Panc1 (cell line): Measurements from ENCODE around the gene SPINT1. TPM values are rescaled to one million over a fixed set of nuclear protein-coding genes. Genes with fewer than 3 reads are reported as not detected.

Experiments
- ATAC-seq: fragments of 200-7000 bp; cut with Tn5 transposase; 2 replicates; pipeline ENCODE4 v1.9.1; 2020; ENCODE audit warnings: mild to moderate bottlenecking, moderate library complexity
- BruUV-seq: library from RNA; stranded (reverse); fragments of 400-500 nt; replicated peaks from 2 replicates; lab custom pipeline; 2021; lab: Mats Ljungman, UMichigan
- CTCF ChIA-PET: fragments of 300-600 bp; sonication (Branson Sonifier 250); formaldehyde crosslinking; loops from one replicate; lab custom pipeline; 2022; ENCODE audit warnings: antibody characterized with exemption; lab: Charles Lee
- POLR2A ChIA-PET: fragments of 300-600 bp; sonication (Branson Sonifier 250); formaldehyde crosslinking; loops from one replicate; lab custom pipeline; 2022; ENCODE audit warnings: antibody characterized with exemption; lab: Charles Lee
- DNase-seq: peaks from one replicate; pipeline ENCODE4 v3.0.0-alpha.2; 2010; ENCODE audit warnings: low read depth, low spot score
- H3K27ac ChIP-seq: 2 replicates; pipeline ENCODE4 v1.5.1; 2011; ENCODE audit warnings: mild to moderate bottlenecking, low read length, inconsistent platforms
- H3K27me3 ChIP-seq: fragments of 200-500 bp; sonication (Bioruptor generic); 2 replicates; pipeline ENCODE4 v1.6.0; 2014; ENCODE audit warnings: low read length, inconsistent platforms; ENCODE audit not compliant: control insufficient read depth, insufficient read depth
- H3K36me3 ChIP-seq: fragments of 200-500 bp; sonication (Bioruptor generic); 2 replicates; pipeline ENCODE4 v1.5.1; 2014; ENCODE audit warnings: inconsistent platforms, mild to moderate bottlenecking, low read length, moderate library complexity; ENCODE audit not compliant: control insufficient read depth, insufficient read depth
- H3K4me1 ChIP-seq: 2 replicates; pipeline ENCODE4 v1.5.1; 2011; ENCODE audit warnings: inconsistent platforms, mild to moderate bottlenecking, low read length, moderate library complexity; ENCODE audit not compliant: control insufficient read depth, insufficient read depth
- H3K4me3 ChIP-seq, 2 experiments: 2 replicates each; pipeline ENCODE4 v1.5.1; 2011 to 2012; ENCODE audit warnings: low read depth in 2 of 2, low read length in 2 of 2, mild to moderate bottlenecking in 2 of 2, inconsistent platforms in 1 of 2, moderate library complexity in 1 of 2
- H3K9me3 ChIP-seq: fragments of 200-500 bp; sonication (Bioruptor generic); 2 replicates; pipeline ENCODE4 v1.5.1; 2014; ENCODE audit warnings: low read depth, mild to moderate bottlenecking, inconsistent platforms, low read length, moderate library complexity; ENCODE audit not compliant: control insufficient read depth, insufficient read depth
- POLR2AphosphoS5 ChIP-seq: IDR thresholded peaks from 2 replicates; pipeline ENCODE4 v1.6.1; 2012; ENCODE audit warnings: mild to moderate bottlenecking, low read depth, low read length, moderate library complexity
- REST ChIP-seq, 2 experiments: IDR thresholded peaks; 2 replicates each; pipeline ENCODE4 v1.6.1; 2011 to 2012; ENCODE audit warnings: low read depth in 2 of 2, control low read depth in 1 of 2, low read length in 1 of 2, mild to moderate bottlenecking in 1 of 2, moderate library complexity in 1 of 2; ENCODE audit not compliant: insufficient read depth in 1 of 2
- SIN3A ChIP-seq: IDR thresholded peaks from 2 replicates; pipeline ENCODE4 v1.6.1; 2012; ENCODE audit warnings: low read depth, mild to moderate bottlenecking, low read length, moderate library complexity, borderline replicate concordance; ENCODE audit not compliant: insufficient read depth
- TCF7L2 ChIP-seq: IDR thresholded peaks from 2 replicates; pipeline ENCODE4 v1.6.1; 2011; ENCODE audit warnings: mild to moderate bottlenecking, low read depth, low read length, inconsistent platforms
- in situ Hi-C: cut with HindIII; loops from 2 replicates; pipeline ENCODE4 v1.10.0; 2016; ENCODE audit warnings: low sequenced_read_pairs, low pct_unique_long_range_greater_than_20kb
- intact Hi-C: fragments of 100-400 bp; cut with micrococcal nuclease; formaldehyde crosslinking; loops from one replicate; pipeline ENCODE4 v1.10.0; 2022; ENCODE audit not compliant: unreplicated experiment
- total RNA-seq: library from RNA; stranded (reverse); gene quantifications from one replicate; pipeline ENCODE4 v1.2.1, GENCODE V29; 2021; ENCODE audit not compliant: unreplicated experiment
- TF ChIP-seq, protein P1 (sequence below): fragments of 450-650 bp; IDR thresholded peaks from 2 replicates; pipeline ENCODE4 v1.5.1; 2017; ENCODE audit warnings: mild to moderate bottlenecking

Gene SPINT1
- total RNA-seq, 1 experiment from 2014 or later = 32.7 TPM

GRCh38 chr15:40830884-40831283 lies 13.0 kb upstream of the SPINT1 start:
- no peak overlapping the region for H3K4me3 ChIP-seq
- no peaks in the 10 kb centered on the region for H3K9me3 ChIP-seq
- TF ChIP-seq, protein P1, sequence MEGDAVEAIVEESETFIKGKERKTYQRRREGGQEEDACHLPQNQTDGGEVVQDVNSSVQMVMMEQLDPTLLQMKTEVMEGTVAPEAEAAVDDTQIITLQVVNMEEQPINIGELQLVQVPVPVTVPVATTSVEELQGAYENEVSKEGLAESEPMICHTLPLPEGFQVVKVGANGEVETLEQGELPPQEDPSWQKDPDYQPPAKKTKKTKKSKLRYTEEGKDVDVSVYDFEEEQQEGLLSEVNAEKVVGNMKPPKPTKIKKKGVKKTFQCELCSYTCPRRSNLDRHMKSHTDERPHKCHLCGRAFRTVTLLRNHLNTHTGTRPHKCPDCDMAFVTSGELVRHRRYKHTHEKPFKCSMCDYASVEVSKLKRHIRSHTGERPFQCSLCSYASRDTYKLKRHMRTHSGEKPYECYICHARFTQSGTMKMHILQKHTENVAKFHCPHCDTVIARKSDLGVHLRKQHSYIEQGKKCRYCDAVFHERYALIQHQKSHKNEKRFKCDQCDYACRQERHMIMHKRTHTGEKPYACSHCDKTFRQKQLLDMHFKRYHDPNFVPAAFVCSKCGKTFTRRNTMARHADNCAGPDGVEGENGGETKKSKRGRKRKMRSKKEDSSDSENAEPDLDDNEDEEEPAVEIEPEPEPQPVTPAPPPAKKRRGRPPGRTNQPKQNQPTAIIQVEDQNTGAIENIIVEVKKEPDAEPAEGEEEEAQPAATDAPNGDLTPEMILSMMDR = no peak
- no peak for TF ChIP-seq TCF7L2
- no peak for TF ChIP-seq SIN3A
- TF ChIP-seq POLR2AphosphoS5 = no peak
- TF ChIP-seq REST (IDR thresholded peaks at IDR 0.05; ENCODE audit: insufficient read depth in 1 of 2, low read depth in 2 of 2, low read length in 1 of 2) = no peak
- intact Hi-C loops = no loop called here
- H3K36me3 ChIP-seq = no peaks in the 10 kb centered on the region
- no TSS peak for BruUV-seq
- H3K4me1 ChIP-seq = peaks cover 17% of the 10 kb centered on the region
- ChIA-PET POLR2A (no interaction called here), CTCF (interaction anchor here (1.1 kb wide), 1 partner anchor 14 kb away, joined by 3 read pairs; no protein-coding TSS in a partner anchor)
- ATAC-seq (no peak), DNase-seq (no peak)
- no peak overlapping the region for H3K27ac ChIP-seq
- in situ Hi-C loops = no loop called here
- no peaks in the 10 kb centered on the region for H3K27me3 ChIP-seq

DNA sequence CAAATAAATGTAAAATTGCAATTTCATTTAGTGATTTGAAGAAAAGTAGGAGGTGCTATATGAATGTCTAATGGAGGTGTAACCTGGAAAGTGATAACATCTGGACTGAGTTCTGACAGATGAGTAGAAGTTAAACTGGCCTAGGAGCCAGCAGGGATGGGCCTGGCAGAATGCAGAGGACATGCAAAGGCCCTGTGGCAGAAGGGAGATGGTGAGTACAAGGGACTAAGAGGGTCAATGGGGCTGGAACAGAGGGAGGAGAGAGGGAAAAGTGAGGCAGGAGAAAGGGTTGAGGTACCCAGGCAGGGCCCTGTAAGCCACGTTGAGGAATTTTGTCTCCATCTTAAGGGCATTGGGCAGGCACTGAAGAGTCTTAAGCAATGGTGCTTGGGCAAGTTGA lies 12.0 kb upstream of the SPINT1 start:
- intact Hi-C loops = no loop called here
- TF ChIP-seq POLR2AphosphoS5 (no peak), REST (IDR thresholded peaks at IDR 0.05; ENCODE audit: insufficient read depth in 1 of 2, low read depth in 2 of 2, low read length in 1 of 2) (no peak), TCF7L2 (no peak), SIN3A (no peak)
- TF ChIP-seq, protein P1 = no peak
- no peak overlapping the region for H3K4me3 ChIP-seq
- H3K27me3 ChIP-seq = no peaks in the 10 kb centered on the region
- no peak overlapping the region for H3K27ac ChIP-seq
- POLR2A ChIA-PET = no interaction called here
- ATAC-seq (no peak), DNase-seq (no peak)
- in situ Hi-C loops = no loop called here
- CTCF ChIA-PET = no interaction called here
- no peaks in the 10 kb centered on the region for H3K36me3 ChIP-seq
- H3K4me1 ChIP-seq = peaks cover 8% of the 10 kb centered on the region; the same call in 1 of the 2 replicates
- no peaks in the 10 kb centered on the region for H3K9me3 ChIP-seq
- no TSS peak for BruUV-seq
